Measurements from ENCODE around the gene MPP2. TPM values are rescaled to one million over a fixed set of nuclear protein-coding genes. Genes with fewer than 3 reads are reported as not detected.
"Not testable (repeated sequence)": the region's sequence is repeated elsewhere in the genome, so short reads cannot be mapped to it uniquely, and the experiment has no call there.

MPP2 gene
- total RNA-seq, 2 experiments from 2014 or later: 0.16 to 0.67 TPM

DNA sequence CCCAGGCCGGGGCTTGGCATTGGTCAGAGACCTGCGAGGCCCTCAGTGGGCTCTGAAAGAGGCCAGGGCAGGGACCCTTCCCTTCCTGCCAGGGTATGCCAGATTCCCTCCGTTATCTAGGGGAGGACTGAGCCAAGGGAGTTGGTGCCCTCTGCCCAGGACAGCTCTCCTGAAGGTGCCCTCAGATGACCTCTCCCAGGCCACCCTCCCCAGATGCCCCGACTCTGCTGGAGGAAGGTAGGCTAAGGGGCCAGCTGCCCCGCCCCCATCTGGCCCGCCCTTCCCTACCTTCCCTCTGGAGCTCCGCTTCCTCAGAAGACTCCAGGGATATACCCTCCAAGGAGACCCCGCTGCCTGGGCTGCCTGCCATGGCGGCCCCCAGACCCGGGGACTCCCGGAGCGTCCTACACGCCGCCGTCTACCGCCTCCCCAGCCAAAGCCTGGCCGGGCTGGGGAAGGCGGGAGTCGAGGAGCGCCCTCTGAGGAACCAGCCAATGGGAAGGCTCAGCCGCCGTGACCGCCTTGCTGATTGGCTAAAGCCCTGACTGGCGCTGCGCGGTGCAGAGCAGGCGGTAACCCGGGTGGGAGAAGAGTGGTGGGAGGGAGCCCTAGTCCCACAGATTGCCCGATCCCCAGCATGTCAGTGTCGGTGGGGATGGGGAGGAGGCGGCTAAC, 7.0 kb downstream of the MPP2 start:
- intact Hi-C loops (cut with micrococcal nuclease; ENCODE audit: unreplicated experiment): no loop called here
- no TSS peak for BruUV-seq (replicated peaks)
- POLR2A ChIA-PET: no interaction called here
- H3K9me2 ChIP-seq (ENCODE audit: insufficient read depth, low read length): no peaks in the 10 kb centered on the region
- TF ChIP-seq EZH2phosphoT487 (IDR thresholded peaks at IDR 0.05; ENCODE audit: borderline replicate concordance, low read depth, low read length): no peak
- TF ChIP-seq, protein P1, sequence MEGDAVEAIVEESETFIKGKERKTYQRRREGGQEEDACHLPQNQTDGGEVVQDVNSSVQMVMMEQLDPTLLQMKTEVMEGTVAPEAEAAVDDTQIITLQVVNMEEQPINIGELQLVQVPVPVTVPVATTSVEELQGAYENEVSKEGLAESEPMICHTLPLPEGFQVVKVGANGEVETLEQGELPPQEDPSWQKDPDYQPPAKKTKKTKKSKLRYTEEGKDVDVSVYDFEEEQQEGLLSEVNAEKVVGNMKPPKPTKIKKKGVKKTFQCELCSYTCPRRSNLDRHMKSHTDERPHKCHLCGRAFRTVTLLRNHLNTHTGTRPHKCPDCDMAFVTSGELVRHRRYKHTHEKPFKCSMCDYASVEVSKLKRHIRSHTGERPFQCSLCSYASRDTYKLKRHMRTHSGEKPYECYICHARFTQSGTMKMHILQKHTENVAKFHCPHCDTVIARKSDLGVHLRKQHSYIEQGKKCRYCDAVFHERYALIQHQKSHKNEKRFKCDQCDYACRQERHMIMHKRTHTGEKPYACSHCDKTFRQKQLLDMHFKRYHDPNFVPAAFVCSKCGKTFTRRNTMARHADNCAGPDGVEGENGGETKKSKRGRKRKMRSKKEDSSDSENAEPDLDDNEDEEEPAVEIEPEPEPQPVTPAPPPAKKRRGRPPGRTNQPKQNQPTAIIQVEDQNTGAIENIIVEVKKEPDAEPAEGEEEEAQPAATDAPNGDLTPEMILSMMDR (conservative IDR thresholded peaks at IDR 0.05; ENCODE audit: low read length): no peak
- H3K79me2 ChIP-seq (ENCODE audit: insufficient read depth, low read depth, low read length): no peaks in the 10 kb centered on the region
- CTCF ChIA-PET (ENCODE audit: unreplicated experiment): no interaction called here
- H2AFZ ChIP-seq (ENCODE audit: low read length): peak overlapping the region; percentile 8; the same call in 1 of the 2 replicates
- no peaks in the 10 kb centered on the region for H3K36me3 ChIP-seq (ENCODE audit: insufficient read depth, low read length)
- H4K20me1 ChIP-seq (ENCODE audit: insufficient read depth, low read length): no peaks in the 10 kb centered on the region
- H3K9me3 ChIP-seq (ENCODE audit: low read length): no peaks in the 10 kb centered on the region
- H3K4me3 ChIP-seq (ENCODE audit: low read depth, low read length, poor library complexity, severe bottlenecking): peak overlapping the region; percentile 17
- no peaks in the 10 kb centered on the region for H3K4me1 ChIP-seq (ENCODE audit: insufficient read depth, low read length, poor library complexity, severe bottlenecking)
- H3K27ac ChIP-seq (ENCODE audit: low read depth, low read length, poor library complexity, severe bottlenecking): no peak overlapping the region
- peak; percentile 64 for DNase-seq (ENCODE audit: low spot score)
- peak overlapping the region; percentile 50 for H3K4me2 ChIP-seq (ENCODE audit: low read length)

DNA sequence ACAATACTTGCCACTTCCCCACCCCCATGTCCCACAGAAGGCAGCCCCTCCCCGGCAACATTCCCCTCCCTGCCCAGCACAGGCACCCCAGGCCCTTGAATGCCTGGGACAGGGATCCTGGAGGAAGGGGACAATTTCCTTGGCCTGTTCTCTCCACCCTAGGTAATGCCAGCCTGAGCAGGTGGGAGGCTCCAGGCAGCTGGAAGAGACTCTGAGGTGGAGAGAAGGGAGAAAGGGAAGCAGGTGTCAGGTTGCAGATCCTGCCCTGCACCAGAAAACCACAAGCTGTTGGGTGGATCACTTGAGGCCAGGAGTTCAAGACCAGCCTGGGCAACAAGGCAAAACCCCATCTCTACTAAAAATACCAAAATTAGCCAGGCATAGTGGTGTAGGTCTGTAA, 8.9 kb downstream of the MPP2 start:
- H3K27ac ChIP-seq (ENCODE audit: low read depth, low read length, poor library complexity, severe bottlenecking): no peak overlapping the region
- H3K79me2 ChIP-seq (ENCODE audit: insufficient read depth, low read depth, low read length): no peaks in the 10 kb centered on the region
- POLR2A ChIA-PET: interaction anchor here (0.6 kb wide), 1 partner anchor 689 kb away, joined by 3 read pairs; no protein-coding TSS in a partner anchor
- no TSS peak for BruUV-seq (replicated peaks)
- no peak overlapping the region for H3K4me2 ChIP-seq (ENCODE audit: low read length)
- intact Hi-C loops (cut with micrococcal nuclease; ENCODE audit: unreplicated experiment): no loop called here
- H3K4me3 ChIP-seq (ENCODE audit: low read depth, low read length, poor library complexity, severe bottlenecking): no peak overlapping the region
- TF ChIP-seq, protein P1 (conservative IDR thresholded peaks at IDR 0.05; ENCODE audit: low read length): no peak
- H3K4me1 ChIP-seq (ENCODE audit: insufficient read depth, low read length, poor library complexity, severe bottlenecking): no peaks in the 10 kb centered on the region
- H3K36me3 ChIP-seq (ENCODE audit: insufficient read depth, low read length): no peaks in the 10 kb centered on the region
- no peak overlapping the region for H2AFZ ChIP-seq (ENCODE audit: low read length)
- H3K9me2 ChIP-seq (ENCODE audit: insufficient read depth, low read length): no peaks in the 10 kb centered on the region
- no peaks in the 10 kb centered on the region for H4K20me1 ChIP-seq (ENCODE audit: insufficient read depth, low read length)
- H3K9me3 ChIP-seq (ENCODE audit: low read length): no peaks in the 10 kb centered on the region
- no peak for DNase-seq (ENCODE audit: low spot score)
- CTCF ChIA-PET (ENCODE audit: unreplicated experiment): no interaction called here

DNA sequence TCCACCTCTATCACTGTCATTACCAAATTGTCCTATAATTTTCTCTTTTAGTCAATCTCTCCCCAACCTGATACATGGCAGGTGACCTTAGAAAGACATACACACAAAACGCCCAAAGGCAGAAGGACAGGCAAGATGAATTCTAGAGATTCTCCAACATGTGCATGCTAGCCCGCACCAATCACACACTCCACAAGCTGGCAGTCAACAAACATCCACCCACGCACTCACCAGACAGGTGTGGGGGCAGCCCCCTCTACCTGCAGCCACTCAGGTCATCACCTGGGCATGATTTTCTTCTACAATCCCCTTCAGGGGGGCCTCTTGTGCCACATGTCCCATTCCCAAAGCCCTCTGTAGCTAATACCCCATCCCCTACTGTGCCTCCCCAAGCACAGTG, 9.5 kb downstream of the MPP2 start:
- no peak overlapping the region for H3K4me2 ChIP-seq (ENCODE audit: low read length)
- no peaks in the 10 kb centered on the region for H3K9me3 ChIP-seq (ENCODE audit: low read length)
- no peak overlapping the region for H3K27ac ChIP-seq (ENCODE audit: low read depth, low read length, poor library complexity, severe bottlenecking)
- H2AFZ ChIP-seq (ENCODE audit: low read length): no peak overlapping the region
- no peaks in the 10 kb centered on the region for H4K20me1 ChIP-seq (ENCODE audit: insufficient read depth, low read length)
- no peaks in the 10 kb centered on the region for H3K4me1 ChIP-seq (ENCODE audit: insufficient read depth, low read length, poor library complexity, severe bottlenecking)
- ChIA-PET POLR2A (no interaction called here), CTCF (ENCODE audit: unreplicated experiment) (no interaction called here)
- no TSS peak for BruUV-seq (replicated peaks)
- no peaks in the 10 kb centered on the region for H3K36me3 ChIP-seq (ENCODE audit: insufficient read depth, low read length)
- TF ChIP-seq EZH2phosphoT487 (IDR thresholded peaks at IDR 0.05; ENCODE audit: borderline replicate concordance, low read depth, low read length): no peak
- TF ChIP-seq, protein P1 (conservative IDR thresholded peaks at IDR 0.05; ENCODE audit: low read length): no peak
- H3K9me2 ChIP-seq (ENCODE audit: insufficient read depth, low read length): no peaks in the 10 kb centered on the region
- intact Hi-C loops (cut with micrococcal nuclease; ENCODE audit: unreplicated experiment): no loop called here
- no peak for DNase-seq (ENCODE audit: low spot score)
- H3K79me2 ChIP-seq (ENCODE audit: insufficient read depth, low read depth, low read length): no peaks in the 10 kb centered on the region
- H3K4me3 ChIP-seq (ENCODE audit: low read depth, low read length, poor library complexity, severe bottlenecking): no peak overlapping the region

DNA sequence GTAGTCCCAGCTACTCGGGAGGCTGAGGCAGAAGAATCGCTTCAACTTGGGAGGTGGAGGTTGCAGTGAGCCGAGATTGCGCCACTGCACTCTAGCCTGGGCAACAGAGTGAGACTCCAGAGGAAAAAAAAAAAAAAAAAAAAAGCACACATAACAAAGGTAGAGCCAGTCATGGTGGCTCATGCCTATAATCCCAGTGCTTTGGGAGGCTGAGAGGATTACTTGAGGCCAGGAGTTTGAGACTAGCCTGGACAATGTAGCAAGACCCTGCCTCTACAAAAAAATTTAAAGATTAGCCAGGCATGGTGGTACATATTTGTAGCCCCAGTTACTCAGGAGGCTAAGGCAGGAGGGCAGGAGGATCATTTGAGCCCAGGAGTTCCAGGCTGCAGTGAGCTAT, 12.8 kb downstream of the MPP2 start:
- H3K36me3 ChIP-seq (ENCODE audit: insufficient read depth, low read length); H2AFZ ChIP-seq (ENCODE audit: low read length); H3K4me1 ChIP-seq (ENCODE audit: insufficient read depth, low read length, poor library complexity, severe bottlenecking); H3K27ac ChIP-seq (ENCODE audit: low read depth, low read length, poor library complexity, severe bottlenecking); H3K9me3 ChIP-seq (ENCODE audit: low read length); H3K9me2 ChIP-seq (ENCODE audit: insufficient read depth, low read length); H3K79me2 ChIP-seq (ENCODE audit: insufficient read depth, low read depth, low read length); H3K4me3 ChIP-seq (ENCODE audit: low read depth, low read length, poor library complexity, severe bottlenecking); H4K20me1 ChIP-seq (ENCODE audit: insufficient read depth, low read length); intact Hi-C loops (cut with micrococcal nuclease; ENCODE audit: unreplicated experiment); H3K4me2 ChIP-seq (ENCODE audit: low read length); BruUV-seq (replicated peaks); CTCF ChIA-PET (ENCODE audit: unreplicated experiment); DNase-seq (ENCODE audit: low spot score): not testable (repeated sequence)
- POLR2A ChIA-PET: interaction anchor here (0.6 kb wide), 1 partner anchor 598 kb away, joined by 3 read pairs; no protein-coding TSS in a partner anchor
